HG02588 (cell line): ENCODE results near the gene BSG.
A peak's percentile ranks its signal among the peaks of the same experiment; 100 is the strongest.

Source experiments
- ATAC-seq: cut with Tn5 transposase; IDR thresholded peaks from one replicate; pipeline ENCODE4 v1.9.1; 2021; ENCODE audit warnings: mild to moderate bottlenecking, moderate library complexity; ENCODE audit not compliant: unreplicated experiment

BSG gene

DNA sequence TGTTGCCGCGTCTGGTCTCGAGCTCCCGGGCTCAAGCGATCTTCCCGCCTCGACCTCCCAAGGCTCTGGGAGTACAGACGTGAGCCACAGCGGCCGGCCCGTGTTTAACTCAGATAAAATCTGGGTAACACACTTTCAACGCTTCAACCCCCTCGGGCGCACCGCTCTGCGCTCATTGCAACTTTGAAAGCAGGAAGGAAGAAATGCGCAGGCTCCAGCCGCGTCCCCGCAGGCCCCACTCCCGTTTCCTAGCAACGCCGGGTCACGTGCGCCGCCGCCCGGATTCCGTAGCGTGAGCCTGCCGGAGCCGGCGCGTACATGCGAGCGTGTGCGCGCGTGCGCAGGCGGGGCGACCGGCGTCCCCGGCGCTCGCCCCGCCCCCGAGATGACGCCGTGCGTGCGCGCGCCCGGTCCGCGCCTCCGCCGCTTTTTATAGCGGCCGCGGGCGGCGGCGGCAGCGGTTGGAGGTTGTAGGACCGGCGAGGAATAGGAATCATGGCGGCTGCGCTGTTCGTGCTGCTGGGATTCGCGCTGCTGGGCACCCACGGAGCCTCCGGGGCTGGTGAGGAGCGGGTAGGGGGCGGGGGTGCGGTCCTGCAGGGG, at the start of gene BSG:
TSS of gene BSG (plus strand) at position 457 of the 603 bp plus-strand sequence. CDS start at position 496, 39 bp downstream.
- ATAC-seq: peak; percentile 69

DNA sequence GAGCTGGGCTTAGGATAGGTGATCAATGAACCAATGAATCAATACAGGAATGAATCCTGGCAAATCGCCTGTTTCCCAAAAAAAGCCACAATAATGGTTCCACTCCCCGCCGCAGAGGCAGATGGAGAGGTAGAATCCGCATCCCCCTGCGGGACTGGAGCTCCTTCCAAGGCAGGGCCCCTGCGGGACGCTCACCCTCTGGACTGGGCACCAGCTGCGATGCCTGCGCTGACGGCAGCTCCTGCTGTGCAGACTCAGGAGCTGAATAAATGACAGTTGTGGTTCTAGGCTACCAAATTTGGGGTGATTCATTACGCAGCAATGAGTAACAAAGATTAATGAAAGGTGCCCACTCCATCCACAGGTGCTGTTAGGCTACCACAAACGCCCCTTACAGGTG, 49.7 kb upstream of the BSG start:
- ATAC-seq: no peak

DNA sequence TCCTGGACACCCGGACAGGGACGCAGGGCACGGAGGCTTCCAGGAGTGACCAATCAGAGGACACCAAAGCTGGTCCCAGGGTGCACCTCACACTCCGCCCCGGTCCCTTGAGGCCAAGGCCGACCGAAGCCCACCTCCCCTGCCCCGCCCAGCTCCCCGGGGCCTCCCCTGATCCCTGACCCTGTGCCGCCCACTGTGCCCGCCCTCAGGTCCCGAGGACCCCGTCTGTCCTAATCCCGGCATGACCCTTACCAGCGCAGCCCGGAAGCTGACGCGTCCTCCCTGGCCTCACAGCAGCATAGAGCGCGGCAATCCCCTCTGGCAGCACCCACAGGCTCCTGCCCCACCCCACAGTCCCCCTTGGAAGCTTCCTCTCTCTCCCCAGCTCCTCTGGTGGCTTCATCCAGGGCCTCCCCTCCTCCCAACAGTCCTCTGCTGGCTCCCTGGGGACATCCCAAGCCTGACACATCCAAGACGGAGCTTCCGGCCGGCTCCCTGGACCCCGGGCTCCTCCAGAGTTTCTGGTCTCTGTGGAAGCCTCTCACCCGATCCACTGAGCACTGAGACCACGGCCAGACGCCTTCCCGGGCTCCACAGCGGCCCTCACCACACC, 48.2 kb upstream of the BSG start:
- ATAC-seq: no peak

DNA sequence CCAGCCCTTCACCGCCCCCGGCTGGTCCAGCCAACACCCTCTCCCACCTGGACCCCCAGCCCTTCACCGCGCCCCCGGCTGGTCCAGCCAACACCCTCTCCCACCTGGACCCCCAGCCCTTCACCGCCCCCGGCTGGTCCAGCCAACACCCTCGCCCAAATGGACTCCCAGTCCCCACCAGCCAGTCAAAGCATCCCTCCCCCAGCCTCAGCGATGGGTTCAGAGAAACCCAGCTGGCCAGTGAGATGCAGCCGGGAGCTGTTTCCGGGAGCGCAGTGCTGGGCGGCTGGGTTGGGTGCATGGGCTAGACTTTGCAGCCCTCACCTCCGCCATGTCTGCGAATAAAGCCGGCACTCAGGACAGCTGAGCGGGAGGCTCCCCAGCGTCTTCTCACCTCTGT, 47.4 kb upstream of the BSG start:
- no peak for ATAC-seq

DNA sequence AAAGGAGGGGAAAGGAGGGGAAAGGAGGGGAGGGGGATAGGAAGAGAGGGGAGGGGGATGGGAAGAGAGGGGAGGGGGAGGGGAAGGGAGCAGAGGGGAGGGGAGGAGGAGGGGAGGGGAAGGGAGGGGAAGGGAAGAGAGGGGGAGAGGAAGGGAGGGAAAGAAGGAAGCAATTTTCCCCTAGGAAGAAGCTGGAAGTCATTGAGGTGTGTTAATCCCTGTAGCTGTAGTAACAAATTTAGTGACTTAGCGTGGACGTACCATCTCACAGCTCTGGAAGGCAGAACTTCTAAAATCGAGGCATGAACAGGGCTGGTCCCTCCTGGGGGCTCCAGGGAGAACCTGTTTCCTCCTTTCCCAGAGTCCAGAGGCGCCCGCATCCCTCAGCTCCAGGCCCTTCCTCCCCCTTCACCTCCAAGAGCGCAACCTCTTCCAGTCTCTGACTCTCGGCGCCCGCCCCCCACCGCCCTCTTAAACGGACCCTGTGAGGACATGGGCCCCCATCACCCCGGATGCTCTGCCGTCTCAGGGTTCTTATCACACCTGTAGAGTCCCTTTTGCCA, 46.5 kb upstream of the BSG start:
- no peak for ATAC-seq

DNA sequence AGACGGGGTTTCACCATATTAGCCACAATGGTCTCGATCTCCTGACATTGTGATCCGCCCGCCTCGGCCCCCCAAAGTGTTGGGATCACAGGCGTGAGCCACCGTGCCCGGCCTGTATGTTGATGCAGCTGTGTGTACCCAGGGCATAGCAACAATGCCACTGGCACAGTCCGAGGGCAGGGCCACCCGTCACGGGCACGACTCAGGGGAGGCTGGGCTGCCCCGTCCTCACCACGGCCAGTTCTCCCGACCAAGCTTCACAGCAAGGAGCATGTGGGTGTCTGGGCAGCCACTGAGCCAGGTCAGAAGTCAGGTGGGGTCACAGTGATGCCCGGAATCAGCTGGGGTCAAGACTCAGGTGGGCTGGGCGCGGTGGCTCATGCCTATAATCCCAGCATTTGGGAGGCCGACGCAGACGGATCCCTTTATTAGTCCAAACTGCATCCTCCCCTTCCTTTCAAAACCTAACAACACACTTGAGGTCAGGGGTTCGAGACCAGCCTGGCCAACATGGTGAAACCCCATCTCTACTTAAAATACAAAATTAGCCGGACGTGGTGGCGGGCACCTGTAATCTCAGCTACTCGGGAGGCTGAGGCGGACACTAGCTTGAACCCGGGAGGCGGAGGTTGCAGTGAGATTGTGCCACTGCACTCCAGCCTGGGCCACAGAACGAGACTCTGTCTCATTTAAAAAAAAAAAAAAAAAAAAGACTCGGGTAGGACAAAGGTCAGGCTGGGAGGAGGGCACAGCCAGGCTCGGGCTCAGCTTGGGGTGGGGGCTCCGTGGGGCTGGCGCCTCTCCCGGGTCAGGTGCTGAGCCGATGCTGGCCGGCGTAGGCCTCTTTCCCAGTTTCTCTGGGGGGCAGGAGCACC, 42.0 kb upstream of the BSG start:
- no peak for ATAC-seq

DNA sequence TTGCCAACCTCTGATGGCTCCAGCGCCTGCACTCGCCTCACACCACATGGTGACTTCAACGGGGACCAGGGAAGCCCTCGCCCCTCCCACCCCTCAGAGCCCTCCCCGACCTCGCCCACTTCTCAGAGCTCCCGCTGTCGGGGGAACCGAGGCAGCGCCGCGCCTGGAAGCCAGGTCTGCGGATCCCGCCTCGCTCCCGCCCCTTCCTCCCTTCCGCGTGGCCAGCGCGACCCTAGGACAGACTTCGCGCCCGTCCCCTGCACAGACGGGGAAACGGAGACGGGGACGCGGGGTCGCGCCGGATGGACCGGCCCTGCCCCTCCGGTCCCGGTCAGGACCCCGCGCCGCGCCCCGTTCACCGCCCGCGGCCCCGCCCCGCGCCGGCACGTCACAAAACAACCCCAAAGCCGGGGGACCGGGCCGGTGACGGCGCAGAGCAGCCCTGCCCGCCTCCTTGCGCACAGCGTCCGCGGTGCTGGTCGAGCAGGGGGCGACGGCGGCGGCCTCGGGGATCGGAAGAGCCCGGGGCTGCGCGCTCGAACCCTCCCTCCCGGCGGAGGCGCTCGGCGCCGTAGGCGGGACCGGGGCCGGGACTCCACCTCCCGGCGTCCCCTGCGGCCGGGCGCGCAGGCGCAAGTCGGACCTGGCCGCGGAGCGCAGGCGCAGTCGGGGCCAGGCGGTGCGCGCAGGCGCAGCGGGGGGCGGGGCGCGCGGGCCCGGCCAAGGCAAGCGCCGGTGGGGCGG, 41.2 kb upstream of the BSG start:
- peak; percentile 60 for ATAC-seq

DNA sequence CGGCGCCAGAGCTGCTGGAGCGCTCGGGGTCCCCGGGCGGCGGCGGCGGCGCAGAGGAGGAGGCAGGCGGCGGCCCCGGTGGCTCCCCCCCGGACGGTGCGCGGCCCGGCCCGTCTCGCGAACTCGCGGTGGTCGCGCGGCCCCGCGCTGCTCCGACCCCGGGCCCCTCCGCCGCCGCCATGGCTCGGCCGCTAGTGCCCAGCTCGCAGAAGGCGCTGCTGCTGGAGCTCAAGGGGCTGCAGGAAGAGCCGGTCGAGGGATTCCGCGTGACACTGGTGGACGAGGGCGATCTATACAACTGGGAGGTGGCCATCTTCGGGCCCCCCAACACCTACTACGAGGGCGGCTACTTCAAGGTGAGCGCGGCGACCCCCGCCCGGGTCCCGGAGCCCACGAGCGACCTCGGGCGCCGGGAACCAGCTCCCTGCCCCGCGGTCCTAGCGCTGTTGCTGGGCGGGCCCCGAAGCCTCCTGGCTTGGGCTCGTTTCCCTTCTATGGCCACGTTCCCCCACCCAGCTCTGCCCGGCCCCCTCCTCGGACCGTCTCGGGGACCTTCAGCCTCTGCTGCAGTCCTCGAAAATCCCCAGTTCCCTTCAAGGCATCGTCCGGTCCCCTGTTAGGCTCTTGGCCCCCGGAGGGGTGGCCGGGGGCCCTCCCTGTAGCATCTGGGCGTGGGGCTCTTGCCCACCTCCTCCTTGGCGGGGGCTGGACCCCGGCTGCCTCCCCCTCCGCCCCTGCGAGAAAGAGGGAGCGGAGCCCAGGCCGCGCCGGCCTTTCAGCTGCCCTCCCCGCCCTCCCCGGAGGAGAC, 40.4 kb upstream of the BSG start, which contains the start of gene CDC34:
TSS of gene CDC34 (plus strand) at position 8 of the 808 bp plus-strand sequence. CDS start at position 180, 172 bp downstream.
- ATAC-seq: peak; percentile 7

DNA sequence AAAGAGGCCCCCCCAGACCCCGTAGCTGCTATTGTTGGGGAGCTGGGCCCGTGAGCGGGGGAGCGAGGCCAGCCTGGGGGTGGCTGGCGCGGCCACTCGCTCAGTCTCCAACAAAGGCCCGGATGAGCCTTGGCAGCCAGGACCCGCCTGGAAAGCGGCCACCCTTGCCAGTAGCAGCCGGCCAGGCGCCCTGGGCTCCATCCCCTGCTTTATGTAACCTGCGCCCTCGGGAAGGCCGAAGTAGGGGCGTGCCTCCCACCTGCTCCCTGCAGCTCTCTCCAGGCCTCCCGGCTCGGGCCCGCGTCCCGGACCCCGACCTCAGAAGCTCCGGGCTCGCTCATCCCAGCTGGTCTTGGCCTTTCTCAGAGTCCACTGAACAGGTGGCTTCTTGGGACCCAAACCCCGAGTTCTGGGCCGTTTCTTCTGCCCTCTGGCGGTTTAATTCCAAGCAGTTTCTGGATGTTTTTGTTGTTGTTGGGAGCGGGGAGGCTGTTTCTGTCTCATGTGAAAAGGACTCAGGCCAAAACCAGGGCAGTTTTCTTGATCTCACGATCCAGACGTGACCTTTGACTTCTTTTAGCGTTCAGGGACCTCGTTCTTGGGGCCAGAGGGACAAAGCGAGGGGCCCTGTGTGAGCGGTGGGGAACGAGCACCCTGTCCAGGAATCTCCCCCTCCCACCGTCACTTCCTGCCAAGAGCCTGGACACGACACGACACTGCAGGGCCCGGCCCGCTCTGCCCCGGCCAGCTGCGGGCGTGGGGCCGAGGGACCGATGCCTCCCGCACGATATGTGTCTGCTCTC, 39.6 kb upstream of the BSG start:
- peak; percentile 2 for ATAC-seq

DNA sequence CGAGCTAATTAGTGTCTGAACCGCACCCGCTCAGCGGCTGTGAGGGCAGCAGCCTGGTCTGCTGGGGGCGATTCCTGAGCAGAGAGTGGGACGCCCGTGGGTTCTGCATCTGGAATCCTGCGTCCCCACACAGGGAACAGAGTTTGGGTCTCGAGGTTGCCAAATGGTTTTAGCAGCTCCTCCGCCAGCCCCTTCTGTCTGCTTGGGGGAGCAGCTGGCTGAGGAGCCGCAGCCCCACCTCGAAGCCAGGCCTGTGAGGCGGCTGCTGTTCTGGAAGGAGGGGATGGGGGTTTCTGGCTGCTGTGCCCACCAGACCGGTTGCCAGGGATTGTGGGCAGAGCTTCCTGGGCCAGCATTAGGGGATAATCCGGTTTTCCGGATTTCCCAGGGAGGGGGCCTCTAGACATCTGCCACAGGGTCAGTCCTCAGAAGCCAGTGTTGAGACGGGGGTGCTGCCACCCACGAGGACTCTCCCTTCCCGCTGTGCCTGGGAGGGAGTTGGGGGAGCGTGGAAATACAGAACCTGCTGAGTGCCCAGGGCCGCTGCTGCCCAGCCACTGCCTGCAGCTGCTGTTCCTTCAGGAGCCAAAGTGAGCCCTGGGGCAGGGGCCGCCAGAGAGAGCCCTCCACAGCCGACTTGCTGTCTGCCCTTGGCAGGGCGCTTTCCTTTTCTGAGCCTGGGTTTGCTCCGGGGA, 38.9 kb upstream of the BSG start:
- no peak for ATAC-seq

DNA sequence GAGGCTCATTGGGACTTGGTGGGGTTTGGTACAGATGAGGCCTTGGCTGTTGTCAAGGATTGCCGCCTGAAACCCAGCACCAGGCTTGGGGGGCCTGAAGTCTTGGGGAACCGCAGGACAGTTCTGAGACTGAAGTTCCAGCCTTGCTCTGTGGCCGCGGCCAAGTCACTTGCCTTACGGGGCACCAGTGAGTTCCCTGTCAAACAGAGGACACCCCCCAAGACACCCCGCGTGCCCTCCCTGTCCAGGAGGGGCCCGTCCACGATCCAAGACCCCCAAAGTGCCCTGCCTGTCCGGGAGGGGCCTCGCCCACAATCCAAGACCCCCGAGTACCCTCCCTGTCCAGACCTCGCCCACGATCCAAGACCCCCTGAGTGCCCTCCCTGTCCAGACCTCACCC, 38.3 kb upstream of the BSG start:
- ATAC-seq: no peak

DNA sequence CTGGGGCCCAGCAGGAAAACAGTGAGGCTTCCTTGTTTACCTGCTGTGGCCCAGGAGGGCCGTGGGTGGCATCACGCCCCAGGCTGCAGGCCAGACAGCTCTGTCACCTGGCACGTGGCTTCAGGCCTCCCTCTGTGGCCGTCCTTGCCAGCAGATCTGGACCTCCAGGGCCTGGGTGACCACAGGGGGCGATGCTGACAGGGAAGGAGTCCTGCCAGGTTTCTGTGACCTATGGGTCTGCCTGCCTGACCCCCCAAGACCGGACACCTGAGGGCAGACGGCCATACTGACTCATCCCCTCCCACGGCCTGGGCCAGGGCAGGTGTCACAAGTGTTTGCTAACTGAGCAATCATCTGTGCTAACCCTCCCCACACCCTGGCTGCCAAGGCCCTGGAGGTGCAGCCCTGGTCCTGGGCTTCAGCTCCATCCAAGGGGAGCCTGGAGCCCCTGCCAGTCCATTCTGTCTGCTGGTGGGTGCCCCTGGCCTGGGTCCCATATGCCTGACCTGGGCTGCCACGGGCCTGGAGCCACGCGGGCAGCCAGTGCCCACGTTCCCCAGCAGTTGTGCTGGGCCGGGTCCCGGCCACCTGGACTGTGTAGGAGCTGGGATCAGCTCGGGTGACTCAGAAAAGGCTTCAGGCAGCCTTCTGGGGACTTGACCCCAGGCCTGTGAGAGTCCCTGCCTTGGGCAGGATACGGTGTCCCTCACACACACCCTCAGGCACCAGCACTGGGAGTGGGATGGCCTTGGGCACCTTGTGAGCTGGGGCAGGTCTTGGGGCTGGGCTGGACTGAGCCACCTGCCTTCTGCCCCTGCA, 37.2 kb upstream of the BSG start:
- no peak for ATAC-seq

DNA sequence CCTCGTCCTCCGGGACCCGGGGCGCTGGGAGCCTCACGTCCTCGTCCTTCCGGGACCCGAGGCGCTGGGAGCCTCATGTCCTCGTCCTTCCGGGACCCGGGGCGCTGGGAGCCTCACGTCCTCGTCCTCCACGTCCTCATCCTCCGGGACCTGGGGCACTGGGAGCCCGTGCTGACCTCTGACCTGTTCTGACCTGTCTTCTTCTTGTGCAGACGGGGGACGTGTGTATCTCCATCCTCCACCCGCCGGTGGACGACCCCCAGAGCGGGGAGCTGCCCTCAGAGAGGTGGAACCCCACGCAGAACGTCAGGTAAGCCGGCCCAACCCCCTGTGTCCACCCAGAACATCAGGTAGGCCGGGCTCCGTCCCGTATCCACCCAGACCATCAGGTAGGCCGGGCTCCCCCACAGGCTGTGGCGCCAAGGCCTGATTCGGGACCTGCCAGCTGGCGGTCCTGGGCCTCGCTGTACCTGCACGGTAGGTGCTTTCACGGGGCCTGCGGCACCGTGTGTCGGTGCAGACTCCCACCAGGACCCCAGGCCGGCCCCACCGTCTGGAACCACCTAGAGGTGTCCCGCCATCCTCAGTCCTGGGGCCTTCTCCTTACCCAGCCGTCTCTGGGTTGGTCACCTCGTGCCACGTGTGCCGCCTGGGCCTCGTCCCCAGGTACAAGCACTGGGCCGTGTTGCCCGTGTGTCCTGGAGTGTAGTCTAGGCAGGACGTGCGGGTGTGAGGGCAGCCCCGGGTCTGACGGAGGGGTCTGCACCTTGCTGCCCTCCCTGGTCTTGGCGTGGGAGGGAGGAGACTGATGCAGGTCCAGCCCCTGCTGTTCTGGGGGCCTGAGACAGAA, 36.1 kb upstream of the BSG start:
- no peak for ATAC-seq

DNA sequence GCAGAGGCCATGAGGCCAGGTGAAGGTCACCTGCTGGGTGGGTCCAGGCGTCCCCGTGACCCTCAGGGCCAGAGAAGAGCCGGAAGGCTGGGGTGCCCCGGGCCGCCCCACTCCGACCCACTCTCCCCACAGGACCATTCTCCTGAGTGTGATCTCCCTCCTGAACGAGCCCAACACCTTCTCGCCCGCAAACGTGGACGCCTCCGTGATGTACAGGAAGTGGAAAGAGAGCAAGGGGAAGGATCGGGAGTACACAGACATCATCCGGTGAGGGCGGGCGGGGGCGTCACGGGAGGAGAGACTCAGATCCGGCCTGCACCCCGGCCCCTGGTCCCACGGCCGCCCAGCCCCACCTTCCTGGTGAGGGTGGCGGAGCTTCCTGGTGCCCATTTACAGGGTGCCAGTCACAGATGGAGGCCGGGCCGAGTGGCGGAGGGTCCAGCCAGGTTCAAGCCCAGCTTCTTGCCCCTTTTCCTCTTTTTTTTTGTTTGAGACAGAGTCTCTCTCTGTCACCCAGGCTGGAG, 35.5 kb upstream of the BSG start:
- no peak for ATAC-seq

DNA sequence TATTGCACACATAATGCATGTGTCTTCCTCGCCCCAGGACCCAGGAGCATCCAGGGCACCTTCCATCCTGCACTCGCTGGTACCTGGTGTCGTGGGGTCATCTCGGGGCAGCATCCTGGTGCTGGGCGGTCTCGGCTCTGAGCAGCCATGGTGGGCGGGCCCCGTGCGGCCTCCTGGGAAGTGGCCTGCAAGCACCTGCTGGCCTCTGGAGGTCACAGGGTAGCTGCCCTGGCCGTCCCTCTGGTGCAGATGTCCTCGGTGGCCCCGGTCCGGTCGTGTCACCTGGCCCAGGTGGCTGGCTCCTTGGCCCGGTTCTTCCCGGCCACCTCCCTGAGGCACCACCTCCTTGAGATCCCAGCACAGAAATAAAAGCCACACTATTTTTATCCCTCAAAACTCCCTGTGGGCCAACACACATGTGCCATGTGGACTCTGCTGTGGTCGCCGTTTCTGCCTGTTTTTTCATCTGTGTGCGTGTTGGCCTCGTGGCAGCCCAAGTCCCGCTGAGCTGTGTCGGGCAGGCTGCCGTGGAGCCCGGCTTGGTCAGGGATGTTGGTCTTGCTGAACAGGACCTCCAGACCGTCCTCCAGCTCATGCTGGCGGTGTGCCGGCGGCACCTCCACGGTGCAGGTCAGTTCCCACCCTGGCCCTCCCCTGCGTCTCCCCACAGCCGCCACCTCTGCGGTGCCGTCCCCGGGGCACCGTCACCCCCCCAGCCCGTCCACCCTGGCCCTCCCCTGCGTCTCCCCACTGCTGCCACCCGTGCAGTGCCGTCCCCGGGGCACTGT, 33.6 kb upstream of the BSG start:
- ATAC-seq: no peak
